Heart left ventricle (tissue), 13 donors: Measurements from ENCODE around the gene NPY2R.

Source experiments
- POLR2A ChIP-seq, 2 donors: fragments of 450-650 bp; IDR thresholded peaks; one replicate each; pipeline ENCODE4 v1.6.1; 2017; ENCODE audit warnings: antibody characterized with exemption in 2 of 2, mild to moderate bottlenecking in 2 of 2, moderate library complexity in 2 of 2
- TF ChIP-seq, protein P1 (sequence below), 12 donors: fragments of 200-600 bp; sonication (generic) in 4 of 12; IDR thresholded peaks; one replicate each; pipeline versions ENCODE4 v1.5.0 to v1.8.0; 2018 to 2022; ENCODE audit warnings: antibody characterized with exemption in 12 of 12, mild to moderate bottlenecking in 5 of 12
- donor health status: ischemic (EF 13 %, LVEDD 7.1; RV severe dilation, severe dysfunction).
- donor health status: DM: no; HTN: yes; CAD: no.
- donor health status: DM: no; HTN: no; CAD: no.
- donor health status: ischemic (EF 25% LVEDD 6.9; RV normal size, moderate dysfunction).
- donor health status: ischemic (EF 25% LVEDD 5.7; RV mildly dilated, moderate dysfunction).
- donor health status: ischemic (EF 35%, LVEDD 5.7; RV mildly dilated, moderate dysfunction).
- donor health status: nonischemic (EF 11% LVEDD 7.7; RV severe dilation, severe dysfunction).
- donor health status: DM: yes; HTN: yes; CAD: no.
- donor health status: PGD.
- donor health status: ischemic (EF 29% LVEDD 5.4; RV normal size, mild dysfunction).
- donor health status: nonischemic (EF 23%, LVEDD 6.1; RV moderate dilation, normal function).

DNA sequence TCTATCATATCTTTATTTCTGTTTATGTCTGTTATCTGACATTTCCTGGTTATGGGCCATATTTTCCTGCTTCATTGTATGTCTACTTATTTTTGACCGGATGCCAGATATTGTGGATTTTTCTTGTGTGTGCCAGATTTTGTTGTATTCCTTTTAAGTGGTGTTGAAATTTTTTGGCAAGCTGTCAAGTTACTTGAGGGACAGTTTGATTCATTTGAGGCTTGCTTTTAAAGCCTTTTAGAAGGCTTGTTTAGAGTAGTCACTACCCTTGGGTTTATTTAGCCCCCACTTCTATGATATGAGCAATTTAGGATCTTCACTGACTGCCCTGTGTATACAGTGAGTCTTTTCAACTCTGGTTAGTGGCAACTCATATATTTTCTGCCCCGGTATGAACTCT lies 29.2 kb upstream of the NPY2R start:
- TF ChIP-seq, protein P1, sequence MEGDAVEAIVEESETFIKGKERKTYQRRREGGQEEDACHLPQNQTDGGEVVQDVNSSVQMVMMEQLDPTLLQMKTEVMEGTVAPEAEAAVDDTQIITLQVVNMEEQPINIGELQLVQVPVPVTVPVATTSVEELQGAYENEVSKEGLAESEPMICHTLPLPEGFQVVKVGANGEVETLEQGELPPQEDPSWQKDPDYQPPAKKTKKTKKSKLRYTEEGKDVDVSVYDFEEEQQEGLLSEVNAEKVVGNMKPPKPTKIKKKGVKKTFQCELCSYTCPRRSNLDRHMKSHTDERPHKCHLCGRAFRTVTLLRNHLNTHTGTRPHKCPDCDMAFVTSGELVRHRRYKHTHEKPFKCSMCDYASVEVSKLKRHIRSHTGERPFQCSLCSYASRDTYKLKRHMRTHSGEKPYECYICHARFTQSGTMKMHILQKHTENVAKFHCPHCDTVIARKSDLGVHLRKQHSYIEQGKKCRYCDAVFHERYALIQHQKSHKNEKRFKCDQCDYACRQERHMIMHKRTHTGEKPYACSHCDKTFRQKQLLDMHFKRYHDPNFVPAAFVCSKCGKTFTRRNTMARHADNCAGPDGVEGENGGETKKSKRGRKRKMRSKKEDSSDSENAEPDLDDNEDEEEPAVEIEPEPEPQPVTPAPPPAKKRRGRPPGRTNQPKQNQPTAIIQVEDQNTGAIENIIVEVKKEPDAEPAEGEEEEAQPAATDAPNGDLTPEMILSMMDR (IDR thresholded peaks at IDR 0.05) = no peak
- TF ChIP-seq POLR2A (IDR thresholded peaks at IDR 0.05) = no peak
